Osteoblast (primary cell): ENCODE measurements around the gene C9. TPM values are rescaled to one million over a fixed set of nuclear protein-coding genes. Genes with fewer than 3 reads are reported as not detected.

ENCODE experiments used
- DNase-seq: peaks from one replicate; pipeline ENCODE4 v3.0.0; 2011; ENCODE audit warnings: low spot score, mixed read lengths; ENCODE audit not compliant: insufficient read length; ENCODE audit errors: missing footprints
- H2AFZ ChIP-seq: 2 replicates; pipeline ENCODE4 v1.6.0; 2011; ENCODE audit warnings: mild to moderate bottlenecking, low read length
- H3K27ac ChIP-seq: 2 replicates; pipeline ENCODE4 v1.5.1; 2011; ENCODE audit warnings: mild to moderate bottlenecking, low read depth, low read length, moderate library complexity
- H3K27me3 ChIP-seq: 2 replicates; pipeline ENCODE4 v1.6.0; 2012; ENCODE audit warnings: mild to moderate bottlenecking, control low read depth, inconsistent platforms, low read length, moderate library complexity; ENCODE audit not compliant: insufficient read depth
- H3K36me3 ChIP-seq: 2 replicates; pipeline ENCODE4 v1.5.1; 2011; ENCODE audit warnings: mild to moderate bottlenecking, low read length, control low read depth, moderate library complexity; ENCODE audit not compliant: insufficient read depth
- H3K4me1 ChIP-seq: 2 replicates; pipeline ENCODE4 v1.5.1; 2011; ENCODE audit warnings: mild to moderate bottlenecking, low read length, control low read depth, moderate library complexity; ENCODE audit not compliant: insufficient read depth
- H3K4me2 ChIP-seq: 2 replicates; pipeline ENCODE4 v1.6.0; 2011; ENCODE audit warnings: mild to moderate bottlenecking, low read length; ENCODE audit not compliant: insufficient read depth
- H3K4me3 ChIP-seq: fragments of 200-600 bp; sonication (generic); 3 replicates; pipeline ENCODE4 v1.5.1; 2012; ENCODE audit warnings: mild to moderate bottlenecking, low read length, inconsistent platforms; ENCODE audit not compliant: insufficient read depth
- H3K79me2 ChIP-seq: 2 replicates; pipeline ENCODE4 v1.6.0; 2012; ENCODE audit warnings: mild to moderate bottlenecking, low read length, control low read depth, inconsistent platforms; ENCODE audit not compliant: insufficient read depth
- H3K9me3 ChIP-seq: 2 replicates; pipeline ENCODE4 v1.5.1; 2011; ENCODE audit warnings: low read depth, low read length, control low read depth
- H4K20me1 ChIP-seq: 2 replicates; pipeline ENCODE4 v1.6.0; 2012; ENCODE audit warnings: mild to moderate bottlenecking, low read length, control low read depth; ENCODE audit not compliant: insufficient read depth
- total RNA-seq: library from RNA; depleted of rRNA; stranded (reverse); fragments of >200 nt; gene quantifications from 2 replicates; pipeline ENCODE4 v1.2.3, GENCODE V29; 2012
- TF ChIP-seq, protein P1 (sequence below): IDR thresholded peaks from 2 replicates; pipeline ENCODE4 v1.5.1; 2011; ENCODE audit warnings: mild to moderate bottlenecking, low read depth, low read length, moderate library complexity; ENCODE audit errors: extremely low read depth

The C9 gene
- total RNA-seq, 1 donor: 0.36 TPM

GRCh38 chr5:39395521-39395920, 31.2 kb upstream of the C9 start:
- Histone ChIP-seq H2AFZ (no peak overlapping the region), H3K27me3 (no peaks in the 10 kb centered on the region), H3K4me2 (peak overlapping the region; percentile 9), H3K79me2 (peaks cover 89% of the 10 kb centered on the region), H3K9me3 (no peaks in the 10 kb centered on the region), H3K4me3 (no peak overlapping the region), H3K4me1 (peaks cover 51% of the 10 kb centered on the region), H3K36me3 (peaks cover 69% of the 10 kb centered on the region), H4K20me1 (peaks cover 17% of the 10 kb centered on the region), H3K27ac (peak overlapping the region; percentile 77)
- DNase-seq: no peak
- TF ChIP-seq, protein P1, sequence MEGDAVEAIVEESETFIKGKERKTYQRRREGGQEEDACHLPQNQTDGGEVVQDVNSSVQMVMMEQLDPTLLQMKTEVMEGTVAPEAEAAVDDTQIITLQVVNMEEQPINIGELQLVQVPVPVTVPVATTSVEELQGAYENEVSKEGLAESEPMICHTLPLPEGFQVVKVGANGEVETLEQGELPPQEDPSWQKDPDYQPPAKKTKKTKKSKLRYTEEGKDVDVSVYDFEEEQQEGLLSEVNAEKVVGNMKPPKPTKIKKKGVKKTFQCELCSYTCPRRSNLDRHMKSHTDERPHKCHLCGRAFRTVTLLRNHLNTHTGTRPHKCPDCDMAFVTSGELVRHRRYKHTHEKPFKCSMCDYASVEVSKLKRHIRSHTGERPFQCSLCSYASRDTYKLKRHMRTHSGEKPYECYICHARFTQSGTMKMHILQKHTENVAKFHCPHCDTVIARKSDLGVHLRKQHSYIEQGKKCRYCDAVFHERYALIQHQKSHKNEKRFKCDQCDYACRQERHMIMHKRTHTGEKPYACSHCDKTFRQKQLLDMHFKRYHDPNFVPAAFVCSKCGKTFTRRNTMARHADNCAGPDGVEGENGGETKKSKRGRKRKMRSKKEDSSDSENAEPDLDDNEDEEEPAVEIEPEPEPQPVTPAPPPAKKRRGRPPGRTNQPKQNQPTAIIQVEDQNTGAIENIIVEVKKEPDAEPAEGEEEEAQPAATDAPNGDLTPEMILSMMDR: no peak

DNA sequence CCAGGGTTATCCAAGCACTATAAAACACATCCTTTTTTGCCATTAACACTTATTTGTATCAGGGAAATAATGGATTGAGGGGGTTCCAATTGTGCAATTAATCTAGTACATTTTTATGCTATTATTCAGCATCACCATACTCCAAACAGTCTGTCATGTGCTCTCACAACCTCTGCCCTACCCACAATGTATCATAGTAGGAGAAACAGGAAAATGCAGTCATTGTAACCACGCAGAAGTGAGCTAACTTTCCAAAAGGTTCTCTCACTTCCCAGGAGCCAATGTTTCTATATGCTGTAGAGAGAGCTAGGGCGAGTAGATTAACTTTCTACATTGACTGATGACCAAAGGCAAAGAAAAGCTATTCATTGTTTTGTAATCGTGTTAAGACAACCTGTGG, 30.7 kb upstream of the C9 start:
- H3K4me2 ChIP-seq: peak overlapping the region; percentile 9

DNA sequence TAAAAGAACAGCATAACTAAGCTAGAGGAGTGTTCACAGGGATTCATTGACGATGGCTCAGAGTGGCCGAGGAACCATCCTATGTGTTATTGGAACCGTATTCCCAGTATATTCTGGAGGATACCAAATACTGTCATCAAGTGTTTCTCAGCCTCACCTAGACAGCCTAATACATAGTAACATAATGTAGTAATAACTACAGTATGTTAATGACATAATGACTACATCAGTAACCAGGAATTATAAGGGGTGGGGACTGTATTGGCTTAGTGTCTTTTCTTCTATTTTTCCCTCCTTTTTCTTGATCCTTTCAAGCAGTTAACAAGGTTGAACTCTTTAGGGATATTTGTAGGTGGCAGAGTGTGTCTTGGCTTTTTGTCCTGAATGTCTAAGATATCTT, 26.6 kb upstream of the C9 start:
- Histone ChIP-seq H3K27ac (peak overlapping the region; percentile 65), H3K79me2 (peaks cover 53% of the 10 kb centered on the region), H3K4me3 (no peak overlapping the region), H3K9me3 (no peaks in the 10 kb centered on the region), H4K20me1 (peaks cover 6% of the 10 kb centered on the region), H3K4me2 (no peak overlapping the region), H3K36me3 (peaks cover 82% of the 10 kb centered on the region), H2AFZ (no peak overlapping the region), H3K27me3 (no peaks in the 10 kb centered on the region), H3K4me1 (peaks cover 13% of the 10 kb centered on the region)
- DNase-seq: no peak
- TF ChIP-seq, protein P1: no peak

More for the DNA sequence above, 30.7 kb upstream of the C9 start:
- no peaks in the 10 kb centered on the region for H3K9me3 ChIP-seq
- peaks cover 73% of the 10 kb centered on the region for H3K36me3 ChIP-seq
- peaks cover 46% of the 10 kb centered on the region for H3K4me1 ChIP-seq
- H3K27me3 ChIP-seq: no peaks in the 10 kb centered on the region
- H4K20me1 ChIP-seq: peaks cover 16% of the 10 kb centered on the region
- peak; percentile 70 for DNase-seq
- H2AFZ ChIP-seq: no peak overlapping the region
- H3K27ac ChIP-seq: peak overlapping the region; percentile 77
- H3K79me2 ChIP-seq: peaks cover 85% of the 10 kb centered on the region
- TF ChIP-seq, protein P1: no peak
- no peak overlapping the region for H3K4me3 ChIP-seq

DNA sequence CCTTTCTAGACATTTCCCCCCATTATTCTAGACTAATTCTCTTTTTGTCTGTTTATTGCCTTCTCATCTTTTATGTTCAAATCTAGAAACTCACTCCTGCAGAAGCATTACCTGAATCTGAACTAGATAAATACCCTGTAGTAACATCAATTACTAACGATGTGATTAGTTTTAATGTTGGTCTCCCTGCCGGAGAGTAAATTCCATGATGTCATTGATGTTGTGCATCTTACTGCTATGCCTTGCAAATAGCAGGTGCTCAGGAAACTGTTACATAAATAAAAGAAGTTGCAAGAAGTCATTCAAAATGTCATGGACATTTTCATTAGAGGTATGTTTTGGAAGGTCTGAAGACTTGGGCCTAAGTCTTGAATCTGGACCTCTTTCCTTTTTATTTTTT, 23.0 kb upstream of the C9 start:
- Histone ChIP-seq H3K27me3 (no peaks in the 10 kb centered on the region), H3K4me1 (no peaks in the 10 kb centered on the region), H3K36me3 (peaks cover 96% of the 10 kb centered on the region), H2AFZ (no peak overlapping the region), H4K20me1 (no peaks in the 10 kb centered on the region), H3K79me2 (peaks cover 26% of the 10 kb centered on the region), H3K4me2 (no peak overlapping the region), H3K9me3 (no peaks in the 10 kb centered on the region), H3K4me3 (no peak overlapping the region), H3K27ac (no peak overlapping the region)
- TF ChIP-seq, protein P1: no peak
- DNase-seq: no peak
